HG02642 (cell line): ENCODE measurements around the gene KIAA1549.

Source experiments
- ATAC-seq: cut with Tn5 transposase; IDR thresholded peaks from one replicate; pipeline ENCODE4 v1.9.1; 2021; ENCODE audit warnings: mild to moderate bottlenecking; ENCODE audit not compliant: unreplicated experiment, poor library complexity

The KIAA1549 gene

GRCh38 chr7:138975343-138976104 is 5.7 kb downstream of the KIAA1549 start:
- ATAC-seq = no peak

DNA sequence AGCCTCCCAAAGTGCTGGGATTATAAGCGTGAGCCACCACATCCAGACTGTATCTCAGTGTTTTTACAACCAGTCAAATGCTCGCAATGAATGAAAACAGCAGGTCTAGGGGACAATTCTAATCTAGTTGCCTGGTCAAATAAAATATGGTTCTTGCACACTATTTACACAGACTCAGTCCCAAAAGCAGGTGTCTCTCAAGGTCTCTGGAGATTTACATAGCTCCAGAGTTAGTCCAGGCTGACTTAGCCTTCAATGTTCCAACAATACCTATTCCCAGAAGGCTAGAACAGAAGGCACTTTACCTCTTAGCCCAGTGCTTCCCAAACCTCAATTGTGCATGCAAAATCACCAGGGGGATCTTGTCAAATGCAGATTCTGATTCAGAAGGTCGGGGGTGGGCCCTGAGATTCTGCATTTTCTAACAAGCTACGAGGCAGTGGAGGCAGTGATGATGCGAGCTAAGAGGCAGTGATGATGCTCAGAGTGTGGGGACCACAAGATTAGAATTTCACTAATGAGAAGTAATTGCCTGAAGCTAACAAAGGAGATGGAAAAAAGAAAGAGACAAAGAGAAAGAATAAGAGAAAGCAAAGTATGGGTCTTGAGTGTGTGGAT is 6.4 kb downstream of the KIAA1549 start:
- no peak for ATAC-seq

DNA sequence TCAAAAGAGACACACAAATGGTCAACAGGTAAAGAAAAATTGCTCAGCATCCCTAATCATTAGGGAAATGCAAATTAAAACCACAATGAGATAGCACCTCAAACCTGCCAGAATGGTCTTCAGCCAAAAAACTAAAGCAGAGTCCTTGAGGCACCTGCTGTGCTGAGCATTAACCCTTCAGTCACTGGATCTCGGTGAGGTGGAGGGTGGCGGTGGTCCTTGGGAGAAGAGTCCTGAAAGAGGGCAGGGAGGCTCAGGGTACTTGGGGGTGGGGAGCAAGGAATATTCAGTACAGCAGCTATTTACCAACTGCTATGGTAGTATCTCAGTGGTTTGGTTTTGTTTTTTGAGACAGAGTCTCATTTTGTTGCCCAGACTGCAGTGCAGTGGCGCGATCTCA is 7.1 kb downstream of the KIAA1549 start:
- ATAC-seq = no peak

DNA sequence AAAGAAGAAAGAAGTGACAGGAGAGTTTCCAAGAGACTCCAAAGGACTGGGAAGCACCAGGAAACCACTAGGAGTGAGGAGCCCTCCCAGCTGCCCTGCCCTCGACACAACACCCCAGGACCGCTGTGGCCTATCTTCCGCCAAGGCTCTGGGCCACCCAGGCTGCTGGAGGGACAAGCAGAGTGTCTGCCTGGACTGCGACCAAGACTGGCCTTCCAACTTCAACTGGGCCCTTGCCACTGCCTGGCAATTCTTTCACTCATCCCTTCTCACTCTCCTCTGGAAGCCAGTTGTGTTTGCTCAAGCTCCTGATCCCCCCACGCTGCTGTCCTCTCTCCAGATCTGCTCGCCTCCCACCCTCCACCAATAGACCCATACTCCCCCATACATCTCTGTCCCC is 10.2 kb downstream of the KIAA1549 start:
- no peak for ATAC-seq

DNA sequence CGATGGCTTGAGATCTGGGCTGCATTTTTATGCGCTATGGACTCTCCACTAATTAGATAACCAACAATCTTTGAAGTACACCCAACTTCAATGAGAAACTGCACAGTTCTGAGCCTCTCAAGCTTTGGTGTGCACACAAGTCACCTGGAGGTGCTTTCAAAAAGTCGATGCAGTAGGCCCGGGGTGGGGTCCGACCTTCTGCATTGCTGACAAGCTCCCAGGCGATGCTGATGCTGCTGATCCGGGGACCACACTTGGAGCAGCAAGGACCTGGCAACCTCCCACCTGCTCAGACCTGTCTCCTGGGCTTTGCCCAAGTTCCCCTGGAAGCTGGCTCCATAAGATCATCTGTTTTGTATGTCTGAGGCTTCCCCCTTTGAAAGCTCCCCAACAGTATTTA is 10.7 kb downstream of the KIAA1549 start:
- no peak for ATAC-seq

- ATAC-seq = no peak
Measured at GRCh38 chr7:138967159-138967558, 14.0 kb downstream of the KIAA1549 start.

DNA sequence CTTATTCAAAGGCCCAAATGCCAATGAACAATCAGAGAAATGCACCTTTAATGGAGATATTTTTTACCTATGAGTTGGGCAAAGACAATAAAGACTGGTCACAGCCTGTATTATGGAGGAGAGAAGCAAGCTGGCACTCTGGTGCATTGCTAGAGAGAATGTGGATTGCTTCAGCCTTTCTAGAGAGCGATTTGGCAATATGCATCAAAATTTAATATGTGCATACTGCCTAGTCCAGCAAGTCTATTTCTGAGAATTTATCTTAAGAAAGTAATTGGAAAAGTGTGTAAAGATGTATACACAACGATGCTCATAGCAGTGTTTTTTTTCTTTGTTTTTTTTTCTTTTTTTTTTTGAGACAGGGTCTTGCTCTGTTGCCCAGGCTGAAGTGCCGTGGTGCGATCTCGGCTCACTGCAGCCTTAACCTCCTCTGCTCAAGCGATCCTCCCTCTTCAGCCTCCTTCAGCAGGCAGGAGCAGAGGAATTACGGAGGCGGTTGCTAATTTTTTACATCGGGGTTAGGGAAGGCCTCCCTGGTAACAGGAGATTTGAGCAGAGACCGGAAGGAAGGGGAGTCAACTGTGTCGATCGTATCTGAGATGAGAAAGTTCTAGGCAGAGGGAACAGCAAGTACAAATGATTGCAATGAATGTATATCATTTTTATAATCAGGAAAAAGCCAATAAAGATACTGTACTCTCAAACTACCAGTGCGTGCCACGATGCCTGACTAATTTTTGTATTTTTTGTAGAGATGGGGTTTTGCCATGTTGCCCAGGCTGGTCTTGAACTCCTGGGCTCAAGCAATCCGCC is 16.4 kb downstream of the KIAA1549 start:
- no peak for ATAC-seq

- ATAC-seq = no peak
Measured at GRCh38 chr7:138963675-138964074, 17.5 kb downstream of the KIAA1549 start.

DNA sequence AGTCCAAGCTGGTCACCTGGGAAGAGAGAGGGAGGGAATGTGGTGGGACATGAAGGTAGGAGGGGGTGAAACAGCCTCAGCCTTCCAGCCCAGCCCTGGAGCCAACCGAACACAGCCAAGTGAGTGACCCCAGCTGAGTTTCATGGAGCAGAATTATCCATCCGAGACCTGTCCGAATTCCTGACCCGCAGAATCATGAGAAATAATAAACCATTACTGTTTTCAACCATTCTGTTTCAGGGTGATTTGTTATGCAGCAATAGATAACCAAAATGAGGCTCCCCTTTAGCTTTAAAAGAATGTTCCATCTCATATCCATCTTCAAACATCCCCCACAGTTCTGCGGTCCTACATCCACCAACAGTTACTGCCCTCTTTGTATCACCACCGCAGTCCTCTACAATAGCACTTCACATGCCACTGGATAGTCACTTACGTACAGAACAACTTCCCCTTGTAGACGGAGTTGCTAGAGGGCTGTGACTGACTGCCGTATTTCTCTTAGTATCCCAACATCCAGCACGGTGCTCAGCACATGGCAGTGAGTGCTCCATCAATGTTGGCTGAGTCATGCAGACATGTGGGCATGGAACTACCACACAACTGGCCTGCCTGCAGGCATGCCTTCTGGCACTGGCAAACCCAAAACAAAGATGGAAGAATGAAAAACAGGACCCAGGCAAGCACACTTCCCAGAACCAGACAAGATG is 18.5 kb downstream of the KIAA1549 start:
- ATAC-seq = no peak

DNA sequence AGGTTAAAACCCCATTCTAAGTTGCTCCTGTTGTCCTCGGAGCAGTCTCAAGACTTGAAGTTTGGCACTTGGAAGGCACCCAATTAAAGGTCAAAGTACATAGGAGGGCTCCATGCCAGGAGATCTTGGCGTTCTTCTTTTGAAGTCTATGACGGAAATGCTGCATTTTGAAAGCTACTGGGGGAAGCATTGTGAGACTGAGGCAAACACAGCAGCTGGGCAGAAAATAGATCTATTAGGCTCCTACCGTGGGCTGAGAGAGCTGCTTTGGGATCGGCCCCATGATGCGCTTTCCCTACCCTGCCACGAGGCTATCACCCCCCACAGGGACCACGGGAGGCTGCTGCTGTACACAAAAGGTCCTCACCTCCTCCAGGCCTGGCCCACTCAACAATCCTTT is 20.0 kb downstream of the KIAA1549 start:
- ATAC-seq = no peak

DNA sequence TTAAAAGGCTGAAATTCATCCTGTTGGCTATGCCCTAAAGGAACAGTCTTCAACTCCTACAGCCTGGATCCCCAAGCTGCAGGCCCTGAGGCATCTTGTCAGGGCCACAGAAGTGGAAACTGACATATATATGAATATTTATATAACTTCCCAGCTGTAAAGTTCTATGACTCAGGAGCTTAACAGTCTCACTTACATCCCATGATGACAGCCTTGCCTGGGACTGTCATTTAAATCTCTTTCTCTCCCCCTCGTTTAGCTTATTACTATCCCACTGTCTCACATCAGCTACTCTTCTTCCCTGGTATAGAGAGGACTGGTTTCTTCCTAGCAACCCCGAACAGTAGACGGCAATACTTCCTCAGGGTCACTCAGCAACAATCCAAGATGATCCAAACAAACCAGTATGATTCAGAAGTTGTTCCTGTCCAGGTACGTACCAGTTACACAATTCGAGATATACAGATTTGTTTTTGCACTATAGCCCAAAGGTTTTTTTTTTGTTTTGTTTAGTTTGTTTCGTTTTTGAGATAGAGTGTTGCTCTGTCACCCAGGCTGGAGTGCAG is 22.7 kb downstream of the KIAA1549 start:
- ATAC-seq = no peak

GRCh38 chr7:138957753-138958390 is 23.3 kb downstream of the KIAA1549 start:
- ATAC-seq = no peak

GRCh38 chr7:138957217-138957616 is 24.0 kb downstream of the KIAA1549 start:
- ATAC-seq = no peak

DNA sequence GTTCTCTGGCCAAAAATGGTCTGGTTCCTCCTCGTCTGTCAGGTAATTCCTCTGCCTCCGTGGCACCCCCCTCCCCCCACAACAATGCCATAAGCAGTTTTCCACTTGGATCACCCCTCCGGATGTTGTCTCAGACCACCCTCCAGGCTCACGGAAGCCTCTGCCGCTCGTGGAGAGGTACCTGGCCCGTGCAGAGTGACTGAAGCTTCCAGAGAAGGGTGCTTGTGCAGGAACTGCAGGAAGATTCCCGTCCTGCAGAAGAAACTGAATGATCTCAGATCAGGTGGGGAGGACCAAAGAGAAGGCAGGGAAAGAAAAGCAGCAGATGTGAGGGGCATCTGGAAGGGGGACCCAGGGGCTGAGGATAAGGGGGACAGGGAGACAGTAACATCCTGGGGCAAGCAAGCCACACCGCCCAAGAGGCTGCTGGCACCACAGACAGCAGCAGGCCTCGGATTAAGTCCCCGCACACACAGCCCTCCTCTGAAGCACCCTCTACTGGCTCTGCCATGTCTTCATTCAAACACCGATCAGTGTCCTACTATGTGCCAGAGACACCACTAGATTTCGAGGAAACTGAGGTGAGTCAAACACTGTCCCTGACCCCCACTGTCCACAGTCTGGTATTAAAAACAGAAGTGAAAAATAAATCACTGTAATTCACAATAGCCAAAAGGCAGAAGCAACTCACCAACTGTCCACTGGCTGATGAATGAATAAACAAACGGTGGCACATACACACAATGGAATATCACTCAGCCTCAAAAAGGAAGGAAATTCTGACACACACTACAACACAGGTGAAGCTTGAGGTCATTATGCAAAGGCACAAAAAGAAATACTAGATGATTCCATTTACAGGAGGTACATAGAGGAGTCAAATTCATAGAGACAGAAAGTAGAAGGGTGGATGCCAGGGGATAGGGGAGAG is 26.4 kb downstream of the KIAA1549 start:
- no peak for ATAC-seq

DNA sequence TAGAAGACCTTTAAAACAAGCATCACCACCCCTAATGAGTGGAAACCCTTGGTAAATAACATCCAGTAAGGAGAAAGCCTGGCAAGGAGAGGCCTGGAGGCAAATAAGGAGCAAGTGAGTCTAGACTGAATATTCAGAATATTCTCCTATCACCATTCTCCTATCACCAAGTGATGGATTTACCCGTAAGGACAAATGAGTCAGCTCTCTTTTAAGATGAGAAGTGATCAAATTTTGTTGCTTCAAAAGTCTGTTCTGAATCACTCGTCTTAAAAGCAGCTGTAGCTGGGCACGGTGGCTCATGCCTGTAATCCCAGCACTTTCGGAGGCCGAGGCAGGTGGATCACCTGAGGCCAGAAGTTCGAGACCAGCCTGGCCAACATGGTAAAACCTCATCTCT is 28.4 kb downstream of the KIAA1549 start:
- no peak for ATAC-seq

DNA sequence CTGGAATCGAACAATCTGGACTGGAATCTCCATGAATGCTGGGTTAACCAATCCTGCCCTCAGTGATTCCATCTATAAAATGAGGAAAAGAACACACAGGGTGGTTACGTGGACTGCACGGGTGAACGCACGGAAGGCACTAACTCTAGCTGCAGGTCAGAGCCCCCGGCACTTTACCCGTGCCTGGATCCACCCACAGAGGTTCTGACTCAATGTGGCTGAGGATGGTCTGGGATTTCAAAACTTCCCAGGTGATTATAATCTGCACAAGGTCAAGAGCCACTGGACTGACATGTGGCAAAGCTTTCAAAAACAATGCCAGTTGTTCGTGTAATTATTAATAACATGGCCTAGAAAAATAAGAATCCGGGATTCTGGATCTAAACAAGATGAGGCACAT is 29.2 kb downstream of the KIAA1549 start:
- ATAC-seq = no peak

- no peak for ATAC-seq
Measured at GRCh38 chr7:138949421-138950088, 31.6 kb downstream of the KIAA1549 start.

DNA sequence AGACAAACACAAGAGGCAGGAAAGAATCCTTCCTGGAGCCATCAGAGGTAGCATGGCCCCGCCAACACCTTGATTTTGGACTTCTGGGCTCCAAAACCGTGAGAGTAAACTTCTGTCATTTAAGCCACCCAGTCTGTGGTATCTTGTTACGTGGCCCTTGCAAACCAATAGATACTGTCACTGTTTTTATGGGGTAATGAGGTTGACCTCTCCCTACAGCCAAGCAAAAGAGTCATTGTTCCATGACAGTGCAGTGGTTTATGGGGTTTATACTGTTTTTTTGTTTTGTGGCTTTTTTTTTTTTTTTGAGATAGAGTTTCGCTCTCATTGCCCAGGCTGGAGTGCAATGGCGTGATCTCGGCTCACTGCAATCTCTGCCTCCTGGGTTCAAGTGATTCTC is 32.8 kb downstream of the KIAA1549 start:
- ATAC-seq = no peak
